Esophagus squamous epithelium (tissue), 4 donors: ENCODE results near the gene KLHL14.

Source experiments
- CTCF ChIP-seq, 6 experiments: fragments of 450-650 bp in 4 of 6; fragments of 200-600 bp in 2 of 6; sonication (generic) in 2 of 6; IDR thresholded peaks; one replicate each; pipeline ENCODE4 v1.5.1; 2016 to 2019; ENCODE audit warnings: antibody characterized with exemption in 6 of 6, mild to moderate bottlenecking in 4 of 6, moderate library complexity in 4 of 6
- POLR2A ChIP-seq, 4 donors: fragments of 450-650 bp; IDR thresholded peaks; one replicate each; pipeline ENCODE4 v1.6.1; 2017; ENCODE audit warnings: antibody characterized with exemption in 4 of 4, mild to moderate bottlenecking in 4 of 4, moderate library complexity in 3 of 4

DNA sequence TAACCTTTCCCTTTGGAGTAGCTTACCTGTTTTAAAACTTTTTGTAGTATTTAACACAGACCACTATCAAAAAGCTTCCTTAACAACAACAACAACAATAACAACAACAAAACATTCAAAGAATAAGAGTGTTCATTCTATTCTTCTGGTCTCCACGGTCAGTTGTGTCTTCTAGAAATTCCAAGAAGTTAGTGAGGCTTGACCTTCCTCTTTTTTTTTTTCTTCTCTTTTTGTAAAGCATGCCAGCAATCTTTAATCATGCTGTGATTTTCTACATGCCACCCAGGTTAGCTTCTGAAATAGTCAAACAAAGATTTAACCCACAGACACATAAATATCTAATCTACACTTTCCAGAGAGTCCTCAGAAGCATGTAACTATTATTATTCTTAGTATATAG is 28.4 kb upstream of the KLHL14 start:
- no peak for TF ChIP-seq POLR2A (IDR thresholded peaks at IDR 0.05)
- TF ChIP-seq CTCF (IDR thresholded peaks at IDR 0.05) = no peak
